HEK293 (cell line): ENCODE results near the gene OR2V1.

ENCODE experiments used
- PRDM10 ChIP-seq: fragments of 450-650 bp; formaldehyde crosslinking; IDR thresholded peaks from 2 replicates; pipeline ENCODE4 v1.5.1; 2016; ENCODE audit warnings: missing biosample characterization, missing genetic modification characterization
- SETDB1 ChIP-seq: IDR thresholded peaks from one replicate; pipeline ENCODE4 v1.6.1; 2017; ENCODE audit warnings: mild to moderate bottlenecking, low read length, moderate library complexity, mixed read lengths; ENCODE audit not compliant: insufficient read length
- TCF7L2 ChIP-seq: IDR thresholded peaks from 2 replicates; pipeline ENCODE4 v1.6.1; 2011; ENCODE audit warnings: low read depth, mild to moderate bottlenecking, inconsistent platforms, low read length, moderate library complexity, borderline replicate concordance
- ZNF266 ChIP-seq: fragments of 450-650 bp; formaldehyde crosslinking; IDR thresholded peaks from 2 replicates; pipeline ENCODE4 v1.5.1; 2016; ENCODE audit warnings: missing biosample characterization, missing genetic modification characterization, low read depth
- ZNF76 ChIP-seq: fragments of 450-650 bp; formaldehyde crosslinking; IDR thresholded peaks from 2 replicates; pipeline ENCODE4; 2016; ENCODE audit warnings: low read depth, missing biosample characterization, missing genetic modification characterization, borderline replicate concordance
- TF ChIP-seq, protein P1 (sequence below): fragments of 450-650 bp; formaldehyde crosslinking; IDR thresholded peaks from 2 replicates; pipeline ENCODE4 v1.5.1; 2017; ENCODE audit warnings: missing biosample characterization, missing genetic modification characterization
- TF ChIP-seq, protein P2 (sequence below): fragments of 450-650 bp; formaldehyde crosslinking; IDR thresholded peaks from 2 replicates; pipeline ENCODE4 v1.5.1; 2016; ENCODE audit warnings: missing biosample characterization, missing genetic modification characterization, low read depth

GRCh38 chr5:181176254-181176952 is 45.4 kb upstream of the OR2V1 start:
- TF ChIP-seq TCF7L2 (no peak), ZNF76 (tag by site-specific recombination) (no peak), PRDM10 (tag by site-specific recombination) (no peak), SETDB1 (no peak), ZNF266 (tag by site-specific recombination) (no peak)
- TF ChIP-seq, protein P1, sequence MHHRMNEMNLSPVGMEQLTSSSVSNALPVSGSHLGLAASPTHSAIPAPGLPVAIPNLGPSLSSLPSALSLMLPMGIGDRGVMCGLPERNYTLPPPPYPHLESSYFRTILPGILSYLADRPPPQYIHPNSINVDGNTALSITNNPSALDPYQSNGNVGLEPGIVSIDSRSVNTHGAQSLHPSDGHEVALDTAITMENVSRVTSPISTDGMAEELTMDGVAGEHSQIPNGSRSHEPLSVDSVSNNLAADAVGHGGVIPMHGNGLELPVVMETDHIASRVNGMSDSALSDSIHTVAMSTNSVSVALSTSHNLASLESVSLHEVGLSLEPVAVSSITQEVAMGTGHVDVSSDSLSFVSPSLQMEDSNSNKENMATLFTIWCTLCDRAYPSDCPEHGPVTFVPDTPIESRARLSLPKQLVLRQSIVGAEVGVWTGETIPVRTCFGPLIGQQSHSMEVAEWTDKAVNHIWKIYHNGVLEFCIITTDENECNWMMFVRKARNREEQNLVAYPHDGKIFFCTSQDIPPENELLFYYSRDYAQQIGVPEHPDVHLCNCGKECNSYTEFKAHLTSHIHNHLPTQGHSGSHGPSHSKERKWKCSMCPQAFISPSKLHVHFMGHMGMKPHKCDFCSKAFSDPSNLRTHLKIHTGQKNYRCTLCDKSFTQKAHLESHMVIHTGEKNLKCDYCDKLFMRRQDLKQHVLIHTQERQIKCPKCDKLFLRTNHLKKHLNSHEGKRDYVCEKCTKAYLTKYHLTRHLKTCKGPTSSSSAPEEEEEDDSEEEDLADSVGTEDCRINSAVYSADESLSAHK (tag by site-specific recombination) = no peak
- TF ChIP-seq, protein P2, sequence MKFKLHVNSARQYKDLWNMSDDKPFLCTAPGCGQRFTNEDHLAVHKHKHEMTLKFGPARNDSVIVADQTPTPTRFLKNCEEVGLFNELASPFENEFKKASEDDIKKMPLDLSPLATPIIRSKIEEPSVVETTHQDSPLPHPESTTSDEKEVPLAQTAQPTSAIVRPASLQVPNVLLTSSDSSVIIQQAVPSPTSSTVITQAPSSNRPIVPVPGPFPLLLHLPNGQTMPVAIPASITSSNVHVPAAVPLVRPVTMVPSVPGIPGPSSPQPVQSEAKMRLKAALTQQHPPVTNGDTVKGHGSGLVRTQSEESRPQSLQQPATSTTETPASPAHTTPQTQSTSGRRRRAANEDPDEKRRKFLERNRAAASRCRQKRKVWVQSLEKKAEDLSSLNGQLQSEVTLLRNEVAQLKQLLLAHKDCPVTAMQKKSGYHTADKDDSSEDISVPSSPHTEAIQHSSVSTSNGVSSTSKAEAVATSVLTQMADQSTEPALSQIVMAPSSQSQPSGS (tag by site-specific recombination) = no peak
